NB4 (cell line): ENCODE data around the gene ARVCF.
A peak's percentile ranks its signal among the peaks of the same experiment; 100 is the strongest.

Experiments
- DNase-seq: peaks from one replicate; pipeline ENCODE4 v3.0.0; 2010; ENCODE audit warnings: low read depth
- H3K4me3 ChIP-seq: one replicate; pipeline ENCODE4 v1.5.1; 2011; ENCODE audit warnings: mild to moderate bottlenecking, low read depth, low read length, moderate library complexity
- MYC ChIP-seq: IDR thresholded peaks from 2 replicates; pipeline ENCODE4 v1.6.1; 2011; ENCODE audit warnings: low read depth, low read length
- POLR2A ChIP-seq: IDR thresholded peaks from 2 replicates; pipeline ENCODE4 v1.6.1; 2011; ENCODE audit warnings: mild to moderate bottlenecking; ENCODE audit not compliant: insufficient read length; ENCODE audit errors: extremely low read depth
- TF ChIP-seq, protein P1 (sequence below): IDR thresholded peaks from one replicate; pipeline ENCODE4 v1.5.1; 2012; ENCODE audit warnings: low read depth, low read length
- TF ChIP-seq, protein P2 (sequence below): IDR thresholded peaks from 2 replicates; pipeline ENCODE4 v1.6.1; 2011; ENCODE audit warnings: low read depth, low read length

ARVCF gene

DNA sequence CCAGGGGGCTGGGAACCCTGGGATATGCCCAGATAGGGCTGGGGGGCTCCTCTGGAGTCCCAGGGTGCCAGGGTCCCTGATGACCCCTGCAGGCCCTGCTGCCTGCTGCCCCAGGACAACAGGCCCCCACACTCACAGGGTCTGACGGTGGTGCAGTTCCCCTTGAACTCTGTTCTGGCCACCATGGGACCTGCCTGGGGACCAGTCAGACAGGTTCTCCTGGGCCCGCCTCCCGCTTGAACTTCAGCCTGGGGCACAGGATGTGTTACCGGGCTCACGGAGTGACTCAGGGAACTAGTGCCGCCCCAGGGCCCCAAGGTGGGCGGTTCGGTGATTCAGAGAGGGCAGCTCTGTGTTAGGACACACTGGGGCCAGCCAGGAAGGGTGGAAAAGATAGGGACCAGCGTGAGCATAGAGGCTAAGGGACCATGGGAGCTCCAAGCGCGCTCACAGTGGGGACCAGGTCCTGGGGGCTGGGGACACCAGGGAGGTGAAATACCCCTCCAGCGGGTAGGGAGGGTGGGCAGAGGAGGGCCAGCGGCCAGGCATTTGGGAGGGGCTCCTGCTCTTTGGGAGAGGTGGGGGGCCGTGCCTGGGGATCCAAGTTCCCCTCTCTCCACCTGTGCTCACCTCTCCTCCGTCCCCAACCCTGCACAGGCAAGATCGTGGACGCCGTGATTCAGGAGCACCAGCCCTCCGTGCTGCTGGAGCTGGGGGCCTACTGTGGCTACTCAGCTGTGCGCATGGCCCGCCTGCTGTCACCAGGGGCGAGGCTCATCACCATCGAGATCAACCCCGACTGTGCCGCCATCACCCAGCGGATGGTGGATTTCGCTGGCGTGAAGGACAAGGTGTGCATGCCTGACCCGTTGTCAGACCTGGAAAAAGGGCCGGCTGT lies 53.5 kb downstream of the ARVCF start:
- no peak overlapping the region for H3K4me3 ChIP-seq
- peak; percentile 46 for DNase-seq
- TF ChIP-seq, protein P1, sequence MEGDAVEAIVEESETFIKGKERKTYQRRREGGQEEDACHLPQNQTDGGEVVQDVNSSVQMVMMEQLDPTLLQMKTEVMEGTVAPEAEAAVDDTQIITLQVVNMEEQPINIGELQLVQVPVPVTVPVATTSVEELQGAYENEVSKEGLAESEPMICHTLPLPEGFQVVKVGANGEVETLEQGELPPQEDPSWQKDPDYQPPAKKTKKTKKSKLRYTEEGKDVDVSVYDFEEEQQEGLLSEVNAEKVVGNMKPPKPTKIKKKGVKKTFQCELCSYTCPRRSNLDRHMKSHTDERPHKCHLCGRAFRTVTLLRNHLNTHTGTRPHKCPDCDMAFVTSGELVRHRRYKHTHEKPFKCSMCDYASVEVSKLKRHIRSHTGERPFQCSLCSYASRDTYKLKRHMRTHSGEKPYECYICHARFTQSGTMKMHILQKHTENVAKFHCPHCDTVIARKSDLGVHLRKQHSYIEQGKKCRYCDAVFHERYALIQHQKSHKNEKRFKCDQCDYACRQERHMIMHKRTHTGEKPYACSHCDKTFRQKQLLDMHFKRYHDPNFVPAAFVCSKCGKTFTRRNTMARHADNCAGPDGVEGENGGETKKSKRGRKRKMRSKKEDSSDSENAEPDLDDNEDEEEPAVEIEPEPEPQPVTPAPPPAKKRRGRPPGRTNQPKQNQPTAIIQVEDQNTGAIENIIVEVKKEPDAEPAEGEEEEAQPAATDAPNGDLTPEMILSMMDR, result no peak
- TF ChIP-seq, protein P2, sequence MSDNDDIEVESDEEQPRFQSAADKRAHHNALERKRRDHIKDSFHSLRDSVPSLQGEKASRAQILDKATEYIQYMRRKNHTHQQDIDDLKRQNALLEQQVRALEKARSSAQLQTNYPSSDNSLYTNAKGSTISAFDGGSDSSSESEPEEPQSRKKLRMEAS, result no peak
- TF ChIP-seq MYC (no peak), POLR2A (no peak)

DNA sequence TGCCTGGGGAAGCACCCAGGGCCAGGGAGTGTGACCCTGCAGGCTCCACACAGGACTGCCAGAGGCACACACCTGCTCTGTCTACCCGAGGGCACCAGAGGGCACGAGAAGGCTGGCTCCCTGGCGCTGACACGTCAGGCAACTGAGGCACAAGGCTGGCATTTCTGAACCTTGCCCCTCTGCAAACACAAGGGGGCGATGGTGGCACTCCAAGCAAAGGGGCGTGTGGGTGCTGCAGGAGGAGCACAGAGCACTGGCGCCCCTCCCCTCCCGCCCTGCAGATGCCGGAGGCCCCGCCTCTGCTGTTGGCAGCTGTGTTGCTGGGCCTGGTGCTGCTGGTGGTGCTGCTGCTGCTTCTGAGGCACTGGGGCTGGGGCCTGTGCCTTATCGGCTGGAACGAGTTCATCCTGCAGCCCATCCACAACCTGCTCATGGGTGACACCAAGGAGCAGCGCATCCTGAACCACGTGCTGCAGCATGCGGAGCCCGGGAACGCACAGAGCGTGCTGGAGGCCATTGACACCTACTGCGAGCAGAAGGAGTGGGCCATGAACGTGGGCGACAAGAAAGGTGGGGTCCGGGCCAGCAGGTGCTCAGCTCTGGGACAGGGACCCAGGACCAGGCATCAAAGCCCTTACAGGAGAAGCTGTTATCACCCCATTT lies 54.2 kb downstream of the ARVCF start:
- H3K4me3 ChIP-seq, result no peak overlapping the region
- TF ChIP-seq, protein P1, result peak; percentile 57
- TF ChIP-seq, protein P2, result no peak
- DNase-seq, result peak; percentile 70

DNA sequence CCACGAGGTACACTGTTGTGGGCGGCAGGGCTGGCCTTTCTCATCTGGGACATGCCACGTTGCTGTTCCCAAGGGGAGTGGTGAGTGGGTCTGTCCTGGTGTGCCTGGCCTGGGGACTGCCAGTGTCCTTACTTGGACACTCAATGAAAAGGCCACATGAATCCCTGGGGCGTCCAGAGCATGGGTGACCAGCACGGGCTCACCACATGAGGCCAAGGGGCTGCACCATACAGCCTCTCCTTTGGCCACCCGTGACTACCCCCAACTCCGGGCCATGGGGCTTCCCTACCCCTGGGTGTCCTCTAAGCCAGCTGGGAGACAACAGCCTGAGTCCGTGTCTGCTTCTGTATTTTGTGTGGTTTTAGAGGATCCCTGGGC lies 54.8 kb downstream of the ARVCF start:
- no peak for DNase-seq
- no peak overlapping the region for H3K4me3 ChIP-seq
- TF ChIP-seq, protein P1, result no peak
- no peak for TF ChIP-seq MYC
- no peak for TF ChIP-seq POLR2A
- TF ChIP-seq, protein P2, result no peak

DNA sequence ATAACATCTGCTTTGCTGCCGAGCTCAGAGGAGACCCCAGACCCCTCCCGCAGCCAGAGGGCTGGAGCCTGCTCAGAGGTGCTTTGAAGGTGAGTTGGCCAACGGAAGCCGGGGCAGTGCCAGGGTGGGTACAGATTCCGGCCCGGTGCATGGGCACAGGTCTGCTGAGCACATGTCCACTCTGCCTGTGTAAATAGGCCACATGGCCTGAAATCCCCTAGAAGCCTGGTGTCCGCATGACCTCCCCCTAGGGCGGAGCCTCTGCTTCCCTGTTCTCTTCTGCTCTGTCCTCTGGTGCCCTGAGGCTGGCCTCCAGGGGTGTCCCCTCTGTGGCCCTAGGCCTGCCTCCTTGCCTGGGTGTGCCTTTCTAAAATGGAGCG lies 55.4 kb downstream of the ARVCF start:
- DNase-seq, result no peak
- TF ChIP-seq, protein P2, result no peak
- TF ChIP-seq POLR2A (no peak), MYC (no peak)
- TF ChIP-seq, protein P1, result no peak
- H3K4me3 ChIP-seq, result no peak overlapping the region

DNA sequence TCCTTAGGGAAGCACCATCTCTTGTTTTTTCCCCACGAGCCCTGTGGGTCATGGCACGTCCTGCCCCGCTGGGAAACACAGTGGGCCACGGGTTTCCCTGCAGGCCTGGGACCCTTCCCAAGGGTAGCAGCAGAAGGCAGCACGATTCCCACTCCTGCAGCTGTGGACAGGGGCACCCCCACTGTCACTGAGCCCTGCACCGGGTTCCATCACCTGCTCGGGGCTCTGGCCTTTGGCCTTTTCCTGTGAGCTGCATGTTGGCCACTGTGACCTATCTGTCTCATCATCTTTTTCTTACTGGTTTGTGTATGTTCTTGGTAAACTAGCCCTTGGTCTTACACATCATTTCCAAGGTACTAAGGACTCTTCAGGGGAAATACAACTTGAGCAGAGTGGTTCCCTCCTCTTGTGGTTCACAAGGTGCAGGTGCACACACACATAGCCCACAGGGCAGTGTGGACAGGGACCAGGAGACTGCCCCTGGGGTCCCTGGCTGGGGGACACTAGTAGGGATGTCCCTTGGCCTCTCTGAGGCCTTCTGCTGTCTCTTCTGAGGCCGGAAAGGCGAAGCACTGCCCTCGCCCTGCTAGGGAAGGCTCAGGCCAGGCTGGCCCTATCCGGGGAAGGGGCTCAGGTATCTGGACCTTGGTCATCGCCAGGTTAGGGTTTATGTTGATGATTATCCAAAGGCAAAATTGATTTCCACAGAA lies 56.0 kb downstream of the ARVCF start:
- no peak overlapping the region for H3K4me3 ChIP-seq
- DNase-seq, result no peak
- TF ChIP-seq, protein P2, result no peak
- no peak for TF ChIP-seq POLR2A
- TF ChIP-seq, protein P1, result no peak
